Tibial nerve (tissue), 4 donors: Measurements from ENCODE around the gene ITPK1. TPM values are rescaled to one million over a fixed set of nuclear protein-coding genes. Genes with fewer than 3 reads are reported as not detected.

Source experiments
- DNase-seq, 2 donors: peaks; one replicate each; pipeline ENCODE4 v3.0.0-alpha.2; 2019; ENCODE audit warnings: low spot score in 2 of 2
- H3K27ac ChIP-seq, 4 donors: fragments of 200-600 bp; sonication (generic) in 3 of 4; one replicate each; pipeline ENCODE4 v1.5.1; 2017 to 2019; ENCODE audit warnings: mild to moderate bottlenecking in 1 of 4
- H3K27me3 ChIP-seq, 2 donors: fragments of 200-600 bp; sonication (generic) in 1 of 2; one replicate each; pipeline versions ENCODE4 v1.5.1 to v1.6.0; 2017 to 2019
- H3K36me3 ChIP-seq, 3 donors: fragments of 200-600 bp; sonication (generic); one replicate each; pipeline ENCODE4 v1.5.1; 2018 to 2019
- H3K4me1 ChIP-seq, 4 donors: fragments of 200-600 bp; sonication (generic) in 3 of 4; one replicate each; pipeline ENCODE4 v1.5.1; 2017 to 2019
- H3K4me3 ChIP-seq, 4 donors: fragments of 200-600 bp; sonication (generic) in 3 of 4; one replicate each; pipeline ENCODE4 v1.5.1; 2017 to 2019; ENCODE audit warnings: mild to moderate bottlenecking in 1 of 4, moderate library complexity in 1 of 4
- H3K9me3 ChIP-seq, 4 donors: fragments of 200-600 bp; sonication (generic) in 3 of 4; one replicate each; pipeline ENCODE4 v1.5.1; 2017 to 2019
- CTCF ChIP-seq, 5 experiments: fragments of 200-600 bp in 3 of 5; fragments of 450-650 bp in 2 of 5; sonication (generic) in 3 of 5; IDR thresholded peaks; one replicate each; pipeline ENCODE4 v1.5.1; 2016 to 2019; ENCODE audit warnings: antibody characterized with exemption in 5 of 5, mild to moderate bottlenecking in 3 of 5, moderate library complexity in 2 of 5
- EP300 ChIP-seq, 2 donors: sonication (generic); formaldehyde crosslinking; IDR thresholded peaks; one replicate each; pipeline ENCODE4 v1.6.1; 2017; ENCODE audit warnings: antibody characterized with exemption in 2 of 2, mild to moderate bottlenecking in 1 of 2
- POLR2A ChIP-seq, 2 donors: fragments of 450-650 bp; IDR thresholded peaks; one replicate each; pipeline ENCODE4 v1.6.1; 2017; ENCODE audit warnings: antibody characterized with exemption in 2 of 2, mild to moderate bottlenecking in 2 of 2, moderate library complexity in 2 of 2
- WGBS, 2 donors: methylation state at CpG; one replicate each; pipeline ENCODE4 v1.1.5; 2018; 5-methylcytosine and 5-hydroxymethylcytosine counted together
- total RNA-seq, 4 donors: library from RNA; depleted of rRNA; stranded (reverse); fragments of >200 nt; gene quantifications; one replicate each; pipeline ENCODE4 v1.1.0, GENCODE V29; 2016

The ITPK1 gene
- total RNA-seq, 4 donors from 2014 or later: 67.4 to 121 (median 92.5) TPM

DNA sequence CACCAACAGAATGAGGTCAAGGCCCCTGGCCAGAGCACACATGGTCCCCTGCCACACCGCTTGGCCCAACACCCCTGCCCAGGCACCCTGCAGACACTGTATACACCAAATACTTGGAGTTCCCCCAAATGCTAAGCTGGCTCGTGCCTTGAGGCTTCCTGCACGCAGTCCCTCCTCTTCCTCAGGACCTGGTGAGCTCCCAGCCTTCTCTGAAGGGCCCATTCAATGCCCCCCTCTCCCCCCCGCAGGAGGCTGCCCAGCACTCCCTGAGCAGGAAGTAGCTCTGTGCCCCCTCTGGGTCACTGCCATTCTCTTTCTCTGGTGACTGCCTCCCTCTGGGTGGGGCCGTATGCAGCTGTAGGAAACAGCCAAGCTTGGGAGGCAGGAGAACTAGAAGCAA, 75.3 kb downstream of the ITPK1 start:
- no peaks in the 10 kb centered on the region for H3K36me3 ChIP-seq
- peak overlapping the region; percentile 32 to 95 (median 88) for H3K27ac ChIP-seq
- TF ChIP-seq POLR2A (IDR thresholded peaks at IDR 0.05) (no peak), EP300 (IDR thresholded peaks at IDR 0.05) (peak in 1 of 2 donors; percentile 21), CTCF (IDR thresholded peaks at IDR 0.05) (no peak)
- H3K27me3 ChIP-seq: no peaks in the 10 kb centered on the region
- no peaks in the 10 kb centered on the region for H3K9me3 ChIP-seq
- peaks cover 0 to 99% (median 79%) of the 10 kb centered on the region in 4 donors for H3K4me1 ChIP-seq
- no peak for DNase-seq
- WGBS, 2 donors: 30 to 43% methylated on average over 4 to 5 of the region's 5 CpGs
- H3K4me3 ChIP-seq: no peak overlapping the region

DNA sequence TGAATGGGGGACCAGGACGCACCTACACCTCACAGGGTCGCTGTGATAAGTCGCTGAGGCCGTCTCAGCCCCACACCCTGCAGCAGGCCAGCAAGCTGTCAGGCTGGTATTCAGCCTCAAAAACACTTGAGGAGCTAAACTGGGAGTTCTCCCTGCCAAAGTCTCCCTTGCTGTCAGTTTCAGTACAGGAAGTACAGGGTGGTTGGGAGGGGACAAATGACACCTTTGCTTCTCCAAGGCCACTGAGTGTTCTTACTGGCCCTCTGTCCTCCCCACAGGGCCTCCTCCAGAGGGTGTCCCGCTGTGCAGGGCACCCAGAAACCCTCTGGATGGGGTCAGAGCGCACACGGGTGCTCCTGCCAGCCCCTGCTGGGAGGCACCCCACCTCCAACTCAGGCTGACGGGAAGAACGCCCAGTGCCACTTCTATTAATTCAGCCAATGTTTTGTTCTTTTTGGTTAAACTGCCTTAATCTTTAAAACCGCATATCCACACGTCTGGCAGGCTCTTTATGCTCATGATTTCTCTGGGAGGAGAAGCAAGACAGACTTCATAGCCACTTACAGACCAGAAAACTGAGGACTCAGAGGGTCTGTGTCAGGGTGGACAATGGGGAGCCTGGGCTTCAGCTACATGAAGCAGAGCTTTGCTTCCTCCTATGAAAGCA, 75.9 kb downstream of the ITPK1 start:
- WGBS, 2 donors: 58 to 59% methylated on average over 11 of the region's 11 CpGs
- H3K27me3 ChIP-seq: no peaks in the 10 kb centered on the region
- no peak overlapping the region for H3K4me3 ChIP-seq
- H3K4me1 ChIP-seq: peaks cover 0 to 99% (median 78%) of the 10 kb centered on the region in 4 donors
- no peaks in the 10 kb centered on the region for H3K9me3 ChIP-seq
- TF ChIP-seq EP300 (IDR thresholded peaks at IDR 0.05) (no peak), CTCF (IDR thresholded peaks at IDR 0.05) (no peak), POLR2A (IDR thresholded peaks at IDR 0.05) (no peak)
- no peaks in the 10 kb centered on the region for H3K36me3 ChIP-seq
- DNase-seq: no peak
- H3K27ac ChIP-seq: peak overlapping the region; percentile 32 to 95 (median 88)

DNA sequence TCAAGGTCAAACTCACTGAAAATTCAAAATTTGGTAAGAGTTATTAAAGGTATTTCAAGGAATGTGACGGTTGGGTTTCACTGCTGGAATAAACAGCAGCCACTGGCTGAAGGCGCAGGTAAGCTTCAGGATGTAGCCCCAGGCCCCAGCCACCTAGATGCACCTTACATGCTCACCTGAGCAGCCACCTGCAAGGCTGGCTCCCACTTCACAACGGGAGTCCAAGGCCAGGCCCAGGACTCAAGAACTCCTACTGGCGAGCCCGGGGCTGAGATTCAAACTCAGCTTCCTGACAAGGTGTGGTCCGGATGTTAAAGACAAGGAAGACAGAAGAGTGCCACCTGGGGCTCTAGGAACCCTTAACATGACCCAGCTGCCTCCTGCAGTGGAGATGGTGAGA, 78.4 kb downstream of the ITPK1 start:
- H3K4me1 ChIP-seq: peaks cover 8 to 99% (median 79%) of the 10 kb centered on the region in 4 donors
- H3K36me3 ChIP-seq: no peaks in the 10 kb centered on the region
- peak overlapping the region; percentile 77 to 95 (median 88) for H3K27ac ChIP-seq
- WGBS, 2 donors: 53 to 62% methylated on average over 5 to 6 of the region's 6 CpGs
- H3K9me3 ChIP-seq: no peaks in the 10 kb centered on the region
- DNase-seq: no peak
- no peaks in the 10 kb centered on the region for H3K27me3 ChIP-seq
- no peak overlapping the region for H3K4me3 ChIP-seq
- no peak for TF ChIP-seq POLR2A (IDR thresholded peaks at IDR 0.05)
- no peak for TF ChIP-seq CTCF (IDR thresholded peaks at IDR 0.05)
- TF ChIP-seq EP300 (IDR thresholded peaks at IDR 0.05): no peak

- no peaks in the 10 kb centered on the region for H3K36me3 ChIP-seq
- peaks cover 8 to 99% (median 80%) of the 10 kb centered on the region in 4 donors for H3K4me1 ChIP-seq
- WGBS, 2 donors: 36 to 40% methylated on average over 12 of the region's 12 CpGs
- no peaks in the 10 kb centered on the region for H3K27me3 ChIP-seq
- H3K9me3 ChIP-seq: no peaks in the 10 kb centered on the region
- no peak for DNase-seq
- H3K4me3 ChIP-seq: no peak overlapping the region
- TF ChIP-seq CTCF (IDR thresholded peaks at IDR 0.05): no peak
- peak in 1 of 2 donors; percentile 75 for TF ChIP-seq EP300 (IDR thresholded peaks at IDR 0.05)
- TF ChIP-seq POLR2A (IDR thresholded peaks at IDR 0.05): no peak
- H3K27ac ChIP-seq: peak overlapping the region; percentile 77 to 95 (median 88)
Observed at GRCh38 chr14:93036652-93037345, 78.9 kb downstream of the ITPK1 start.
